Amniotic stem cell (primary cell): ENCODE results near the gene GGT6.

Experiments used
- DNase-seq: peaks from one replicate; lab custom pipeline; 2025; lab: John Stamatoyannopoulos, UW

GGT6 gene

DNA sequence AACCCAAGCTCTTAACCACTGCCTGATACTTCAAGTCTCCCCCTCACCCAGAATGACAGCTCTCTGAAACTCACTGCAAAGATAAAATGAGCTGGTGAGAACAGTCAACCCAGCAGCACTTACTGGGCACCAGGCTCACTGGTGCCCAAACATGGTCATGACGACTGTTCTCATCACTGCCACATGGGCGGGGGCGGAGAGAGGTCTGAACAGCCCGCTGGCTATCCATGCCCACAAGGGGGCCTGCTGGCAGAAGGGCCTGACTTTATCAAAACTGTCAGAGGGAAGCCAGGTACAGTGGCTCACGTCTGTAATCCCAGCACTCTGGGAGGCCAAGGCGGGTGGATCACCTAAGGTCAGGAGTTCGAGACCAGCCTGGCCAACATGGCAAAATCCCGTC lies 9.2 kb downstream of the GGT6 start:
- no peak for DNase-seq

DNA sequence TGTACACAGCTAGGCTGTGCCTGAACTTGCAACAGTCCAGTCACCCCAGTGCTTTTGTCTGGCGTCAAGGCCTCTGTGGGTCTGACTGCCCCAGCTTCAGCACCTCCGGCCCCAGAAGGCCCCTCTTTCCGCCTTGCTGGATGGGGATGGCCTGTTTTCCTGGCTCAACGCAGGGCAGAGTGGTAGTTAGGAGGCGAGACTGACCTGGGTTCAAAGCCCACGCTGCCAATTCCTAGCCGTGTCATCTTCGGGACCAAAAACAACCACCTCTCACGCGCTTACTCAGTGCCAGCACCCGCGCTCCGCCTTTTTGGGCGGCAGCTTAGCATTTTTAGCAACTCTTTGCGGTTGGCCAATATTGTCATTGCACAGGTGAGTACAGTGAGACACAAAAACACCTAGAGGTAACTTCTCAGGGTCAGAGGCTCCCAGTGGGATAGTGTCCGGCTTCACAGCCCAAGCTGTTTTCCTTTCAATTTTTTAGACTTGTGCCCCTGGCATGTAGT lies 9.8 kb downstream of the GGT6 start:
- no peak for DNase-seq

DNA sequence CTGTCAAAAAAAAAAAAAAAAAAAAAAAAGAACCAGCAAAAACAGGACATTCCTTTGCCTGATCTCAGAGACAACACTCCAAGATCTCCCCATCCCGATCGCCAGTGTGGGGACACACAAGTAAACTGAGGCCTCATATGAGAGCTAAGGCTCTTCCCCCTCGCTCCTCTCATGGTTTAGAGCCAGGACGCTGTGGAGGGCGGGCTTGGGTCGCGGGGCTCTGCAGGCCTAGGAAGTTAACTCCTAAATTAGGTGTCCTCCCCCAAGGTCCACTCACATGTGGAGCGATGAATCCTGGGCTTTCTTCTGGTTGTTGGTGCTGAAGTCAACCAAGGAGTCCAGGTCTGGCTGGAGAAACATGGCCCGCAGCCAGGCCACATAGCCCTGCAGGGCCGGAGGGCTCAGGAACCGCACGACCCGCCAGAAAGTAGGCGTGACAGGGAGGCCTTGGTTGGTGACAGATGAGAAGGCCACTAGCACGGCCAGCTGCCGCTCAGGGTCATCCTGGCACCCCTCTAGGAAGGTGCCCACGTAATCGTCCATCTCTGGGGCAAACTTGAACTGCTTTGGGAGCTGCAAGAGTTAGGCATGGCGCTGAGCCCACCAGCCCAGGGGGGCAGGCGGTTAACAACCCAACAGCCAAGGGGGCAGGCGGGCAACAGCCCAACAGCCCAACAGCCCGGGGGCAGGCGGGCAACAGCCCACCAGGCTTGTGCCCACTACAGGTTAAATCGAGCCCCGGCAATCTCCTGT lies 10.4 kb downstream of the GGT6 start:
- no peak for DNase-seq

DNA sequence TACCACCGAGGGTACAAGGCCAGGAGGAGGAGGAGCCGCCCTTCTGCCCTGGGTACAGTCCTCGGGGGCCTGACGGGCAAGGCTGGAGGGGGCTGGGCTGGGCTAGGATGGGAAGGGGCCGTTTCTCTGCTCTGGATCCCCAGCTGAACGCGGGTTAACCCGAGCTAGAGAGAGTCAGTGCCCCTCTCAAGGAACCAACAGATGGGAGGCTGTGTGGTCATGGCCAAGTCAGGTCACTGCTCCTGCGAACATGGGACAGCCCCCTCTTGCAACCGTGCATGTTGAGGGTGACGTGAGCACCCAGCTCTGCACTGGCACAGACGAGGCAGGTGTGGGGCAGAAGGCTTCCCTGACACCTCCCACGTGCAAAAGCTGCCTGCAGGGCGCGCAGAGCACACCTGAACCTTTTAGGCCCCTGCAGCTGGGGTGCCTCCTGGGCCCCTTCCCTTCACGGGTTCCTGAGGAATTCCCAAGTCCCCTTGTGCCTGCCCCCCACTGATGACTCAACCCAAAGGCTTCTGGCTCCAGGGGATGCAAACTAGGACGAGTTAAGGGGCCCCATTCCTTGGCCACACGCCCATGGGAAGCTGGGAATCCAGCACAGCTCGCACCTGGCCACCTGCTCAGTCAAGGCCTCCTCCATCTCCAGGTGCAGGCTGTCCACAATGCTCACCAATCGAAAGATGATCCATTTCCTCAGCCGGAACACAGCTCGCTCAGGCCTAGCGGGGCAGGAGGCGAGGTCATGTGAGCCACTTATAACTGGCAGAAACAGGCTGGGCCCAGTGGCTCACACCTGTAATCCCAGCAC lies 11.5 kb downstream of the GGT6 start:
- DNase-seq = no peak

DNA sequence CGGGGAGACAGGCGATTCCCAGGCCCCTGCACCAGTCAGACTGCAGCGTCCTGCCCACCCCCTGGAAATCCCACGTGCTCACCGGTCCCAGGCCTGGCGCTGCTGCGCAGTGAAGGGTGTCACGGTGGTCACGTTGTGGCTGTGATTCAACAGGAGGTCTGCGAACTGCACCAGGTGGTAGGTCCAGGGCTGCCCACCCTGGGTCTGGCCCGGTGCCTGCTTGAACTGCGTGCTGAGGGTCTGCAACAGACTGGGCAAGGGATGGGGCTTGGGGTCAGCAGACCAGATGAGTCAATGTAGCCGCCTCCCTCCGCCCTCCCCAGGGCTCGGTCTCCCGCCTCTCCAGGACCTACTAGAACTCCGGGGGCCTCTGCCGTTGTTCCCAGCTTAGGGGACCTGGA lies 12.3 kb downstream of the GGT6 start:
- no peak for DNase-seq

DNA sequence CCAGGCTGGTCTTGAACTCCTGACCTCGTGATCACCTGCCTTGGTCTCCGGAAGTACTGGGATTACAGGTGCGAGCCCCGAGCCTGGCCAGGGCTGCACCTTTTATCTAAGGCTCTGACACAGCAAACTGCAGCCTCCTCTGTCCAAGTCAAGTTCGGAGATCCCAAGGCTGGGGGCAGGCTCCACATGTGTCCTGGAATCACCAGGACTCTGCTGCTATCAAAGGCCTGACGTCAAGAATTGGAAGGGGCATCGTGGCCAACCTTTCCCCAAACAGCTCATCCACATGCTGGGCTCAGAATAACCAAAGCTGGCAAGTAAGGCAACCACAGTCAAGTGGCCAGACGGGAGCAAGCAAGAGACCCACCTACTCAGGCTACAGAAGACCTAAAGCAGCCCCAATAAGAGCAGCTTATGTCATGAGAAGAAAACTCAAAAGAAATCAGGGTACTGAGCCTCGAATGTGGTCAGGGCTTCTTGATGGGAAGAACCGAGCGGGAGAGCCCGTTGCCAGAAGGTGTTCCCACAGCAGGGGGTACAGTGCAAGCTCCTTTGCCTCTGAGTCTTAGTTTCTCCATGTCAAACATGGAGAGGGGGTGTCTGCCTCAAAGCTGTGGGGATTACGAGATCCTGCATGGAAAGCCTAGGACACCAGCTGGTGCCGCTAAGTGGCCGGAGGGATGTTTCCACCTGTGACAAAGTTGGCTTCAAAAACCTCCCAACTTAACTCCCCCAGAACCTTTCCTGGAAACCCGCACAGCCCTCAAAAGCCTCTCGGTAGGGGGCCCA lies 13.1 kb downstream of the GGT6 start:
- no peak for DNase-seq

DNA sequence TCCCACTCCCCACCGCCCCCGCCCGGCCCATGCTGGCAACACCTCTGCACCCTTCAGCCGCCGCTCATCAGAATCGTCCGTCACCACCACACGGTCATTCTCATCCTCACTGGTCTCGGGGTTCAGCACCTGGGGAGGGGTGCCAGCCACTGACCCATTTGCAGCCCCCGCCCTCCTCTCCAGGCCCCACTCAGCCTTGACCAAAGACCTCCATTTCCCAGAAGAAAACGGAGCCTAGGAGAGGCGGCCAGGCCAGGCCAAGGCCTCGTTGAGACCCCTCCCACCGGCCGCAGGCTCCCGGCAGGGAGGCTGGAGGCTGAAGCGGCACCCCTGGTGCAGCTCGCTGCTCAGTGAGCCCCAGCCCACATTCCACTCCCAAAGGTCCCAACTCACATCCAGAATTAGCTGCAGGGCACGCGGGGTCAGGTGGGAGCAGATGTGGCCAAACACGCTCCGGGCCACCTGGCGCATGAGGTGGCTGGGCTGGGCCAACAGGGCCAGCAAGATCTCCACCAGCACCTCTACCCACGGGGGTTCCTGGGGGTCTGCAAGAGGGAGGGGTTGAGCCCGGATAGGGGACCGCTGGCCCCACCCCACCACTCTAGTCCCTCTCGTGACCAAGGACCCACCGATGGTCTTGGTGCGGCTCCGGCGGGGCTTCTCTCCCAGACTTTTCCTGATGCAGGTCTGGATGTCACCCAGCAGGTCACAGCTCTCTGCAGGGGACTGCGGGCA lies 15.0 kb downstream of the GGT6 start:
- DNase-seq = no peak

DNA sequence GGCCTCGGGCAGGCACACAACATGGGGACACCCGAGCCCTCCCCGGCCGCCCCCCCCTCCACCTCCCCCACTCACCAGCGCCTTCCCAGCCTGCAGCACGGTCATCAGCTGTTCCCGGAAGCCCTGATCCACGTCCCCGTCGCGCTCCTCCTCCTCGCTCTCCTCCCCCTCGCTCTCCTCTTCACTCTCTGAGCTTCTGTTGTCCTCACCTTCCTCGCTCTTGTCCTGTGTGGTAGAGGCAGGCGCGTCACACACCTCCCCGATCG lies 15.5 kb downstream of the GGT6 start:
- DNase-seq = no peak

DNA sequence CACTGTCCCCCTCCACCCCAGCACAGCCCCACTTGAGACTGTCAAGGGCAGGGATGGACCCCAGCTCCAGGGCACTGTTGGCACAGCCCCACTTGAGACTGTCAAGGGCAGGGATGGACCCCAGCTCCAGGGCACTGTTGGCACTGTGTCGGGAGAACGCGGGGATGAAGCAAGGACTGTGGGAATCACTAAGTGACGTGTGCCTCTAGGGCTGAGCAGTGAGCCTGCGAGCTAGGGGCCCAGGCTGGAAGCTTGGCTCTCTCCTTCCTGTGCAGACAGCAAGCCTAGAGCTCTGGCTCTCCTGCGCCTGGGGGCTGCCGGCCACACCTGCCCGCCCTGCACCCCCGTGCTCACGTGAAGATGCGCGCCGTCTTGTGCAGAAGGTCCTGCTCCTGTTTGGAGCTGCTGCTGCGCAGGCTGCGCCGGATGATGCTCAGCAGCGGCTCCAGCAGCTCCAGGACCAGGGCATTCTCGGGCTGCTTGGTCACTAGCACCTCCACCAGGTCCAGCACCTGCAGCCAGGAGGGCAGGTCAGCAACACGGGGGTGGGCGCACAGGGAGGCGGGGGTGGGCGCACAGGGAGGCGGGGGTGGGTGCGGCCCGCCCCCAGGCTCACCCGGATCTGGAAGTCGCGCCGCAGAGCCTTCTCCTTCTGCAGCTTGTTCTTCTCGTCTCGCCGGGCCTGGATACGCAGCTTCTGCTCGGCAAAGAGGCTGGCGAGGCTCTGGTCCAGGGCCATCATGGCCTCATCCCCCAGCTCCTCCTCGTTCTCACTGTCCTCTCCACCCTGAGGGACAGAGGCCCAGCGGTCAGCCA lies 16.0 kb downstream of the GGT6 start:
- DNase-seq = no peak

DNA sequence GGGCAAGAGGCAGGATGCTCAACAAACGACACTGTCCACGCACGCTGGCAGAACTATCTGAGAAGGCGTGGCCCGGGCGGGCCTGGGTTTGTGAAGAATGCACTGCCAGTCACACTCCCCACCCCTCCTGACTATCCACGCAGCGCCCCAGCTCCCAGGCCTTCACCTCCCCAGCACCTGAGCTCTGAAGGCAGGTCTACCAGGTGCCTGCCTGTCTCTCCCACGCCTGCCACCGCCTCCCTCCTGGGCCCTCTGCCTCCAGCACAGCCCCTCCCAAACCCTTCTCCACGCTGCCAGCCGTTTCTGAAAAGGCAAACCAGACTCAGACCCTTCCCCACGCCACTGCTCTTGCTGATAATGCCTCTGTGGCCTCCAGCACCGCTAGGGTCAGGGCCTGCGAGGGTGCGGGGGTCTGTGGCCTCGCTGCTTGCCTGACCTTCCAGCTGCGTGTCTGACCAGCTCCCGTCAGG lies 16.8 kb downstream of the GGT6 start:
- no peak for DNase-seq

DNA sequence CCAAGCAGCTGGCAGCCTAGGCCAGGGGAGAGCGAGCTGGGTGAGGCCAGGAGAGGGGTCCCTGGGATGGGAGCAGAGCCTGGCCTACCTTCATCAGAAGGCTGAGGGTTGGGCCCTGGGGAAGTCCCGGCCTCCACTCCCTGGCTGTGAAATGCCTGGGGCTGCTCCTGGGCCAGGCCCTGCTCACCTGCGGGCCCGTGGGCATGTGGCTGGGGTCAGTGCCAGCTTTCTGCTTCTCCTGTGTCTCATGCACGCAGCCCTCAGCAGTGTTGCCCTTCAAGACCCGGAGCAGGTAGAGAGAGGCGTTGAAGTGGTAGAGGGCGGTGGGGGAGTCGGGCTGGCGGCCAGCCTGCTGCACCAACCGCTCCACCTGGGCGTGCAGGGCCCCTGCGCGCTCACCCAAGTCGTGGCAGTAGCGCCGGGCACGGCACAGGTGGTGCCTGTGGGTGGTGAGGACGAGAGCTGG lies 17.6 kb downstream of the GGT6 start:
- no peak for DNase-seq

DNA sequence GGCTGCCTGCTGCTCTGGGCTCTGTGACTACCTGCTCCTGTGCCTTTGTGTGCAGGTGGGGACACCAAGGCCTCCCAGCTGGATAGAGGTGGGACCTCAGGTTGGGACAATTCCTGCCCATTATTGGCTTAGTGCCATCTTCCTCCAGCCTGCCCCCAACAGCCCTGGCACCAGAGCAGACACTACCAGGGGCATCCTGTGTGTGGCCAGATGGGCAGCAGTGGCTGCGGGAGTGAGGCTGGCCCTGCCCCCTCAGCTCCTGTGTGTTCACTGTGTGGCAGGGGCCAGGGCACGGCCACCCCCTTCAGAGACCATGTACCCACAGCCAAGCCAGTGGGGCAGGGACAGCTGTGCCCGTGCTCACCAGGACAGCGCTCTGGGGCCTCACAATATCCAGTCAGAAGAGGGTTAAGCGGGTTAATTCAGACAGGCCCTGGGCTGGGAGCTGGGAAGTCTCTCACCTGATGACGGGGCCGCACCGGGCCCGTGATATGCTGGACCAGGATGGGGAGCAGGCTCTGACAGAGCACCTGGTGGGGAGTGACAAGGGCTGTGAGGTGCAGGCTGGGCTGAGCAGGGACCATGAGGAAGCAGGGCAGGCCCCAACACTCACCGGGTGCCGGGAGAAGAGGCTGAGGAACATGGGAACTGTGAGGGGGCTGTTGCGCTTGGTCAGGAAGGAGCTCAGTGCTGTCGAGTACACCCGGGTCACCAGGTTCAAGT lies 18.2 kb downstream of the GGT6 start:
- DNase-seq = no peak

DNA sequence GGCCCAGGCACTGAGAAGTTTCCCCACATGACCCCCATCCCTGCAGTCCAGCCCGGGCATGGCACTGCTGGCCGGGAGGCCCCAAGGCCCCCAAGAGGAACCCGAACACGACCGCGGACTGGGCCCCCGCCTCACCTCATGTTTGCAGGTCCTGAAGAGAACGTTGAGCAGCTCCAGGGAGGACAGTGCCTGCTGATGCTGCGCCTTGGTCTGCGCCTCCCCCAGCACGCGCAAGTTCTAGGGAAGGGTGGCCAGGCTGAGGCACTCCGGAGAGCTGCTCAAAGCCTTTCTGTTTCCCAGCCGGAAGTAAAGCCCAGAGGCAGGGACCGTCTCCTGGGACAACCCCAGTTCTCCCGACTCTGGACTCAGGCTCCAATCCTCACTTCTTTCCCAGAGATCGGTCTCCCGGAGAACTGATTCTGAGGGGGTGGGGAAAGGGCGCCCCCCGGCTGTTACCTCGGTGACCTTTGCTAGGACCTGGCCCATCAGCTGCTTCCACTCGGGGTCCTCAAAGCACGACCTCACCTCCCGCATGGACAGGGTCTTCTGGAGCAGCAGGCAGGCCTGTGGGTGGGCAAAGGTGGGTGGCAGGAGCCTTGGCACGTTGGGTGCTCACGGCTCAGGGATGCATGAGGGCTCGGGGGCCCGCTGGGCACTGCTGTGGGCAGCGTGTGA lies 18.9 kb downstream of the GGT6 start:
- DNase-seq = no peak

DNA sequence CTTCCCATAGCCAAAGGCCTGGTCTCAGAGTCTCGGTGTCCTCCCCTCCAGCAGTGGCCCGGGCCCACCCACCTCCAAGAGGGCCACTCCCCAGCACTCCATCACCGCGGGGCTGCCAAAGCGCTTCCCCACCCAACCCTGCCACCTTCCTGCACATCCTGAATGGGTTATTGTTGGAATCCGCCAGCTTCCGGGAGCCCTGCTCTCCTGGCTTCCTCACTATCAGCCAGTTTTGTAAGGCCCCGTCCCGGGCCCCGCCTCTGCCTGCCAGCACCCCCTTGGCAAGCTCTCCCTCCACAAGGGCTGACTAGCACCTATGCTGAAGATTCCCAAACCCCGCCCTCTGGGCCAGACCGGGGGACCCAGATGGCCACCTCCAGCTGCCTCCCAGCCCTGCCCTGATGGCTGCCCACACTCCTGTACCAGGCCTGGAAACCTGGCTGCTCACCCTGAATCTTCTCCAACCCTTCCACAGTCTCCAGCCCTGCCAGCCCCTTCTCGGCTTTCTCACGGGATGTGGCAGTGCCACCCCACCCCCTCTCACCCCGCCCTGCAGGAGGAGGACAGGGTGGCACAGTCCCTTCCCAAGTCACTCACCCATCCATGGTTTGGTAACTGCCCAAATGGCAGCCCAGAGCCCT lies 19.6 kb downstream of the GGT6 start:
- no peak for DNase-seq

DNA sequence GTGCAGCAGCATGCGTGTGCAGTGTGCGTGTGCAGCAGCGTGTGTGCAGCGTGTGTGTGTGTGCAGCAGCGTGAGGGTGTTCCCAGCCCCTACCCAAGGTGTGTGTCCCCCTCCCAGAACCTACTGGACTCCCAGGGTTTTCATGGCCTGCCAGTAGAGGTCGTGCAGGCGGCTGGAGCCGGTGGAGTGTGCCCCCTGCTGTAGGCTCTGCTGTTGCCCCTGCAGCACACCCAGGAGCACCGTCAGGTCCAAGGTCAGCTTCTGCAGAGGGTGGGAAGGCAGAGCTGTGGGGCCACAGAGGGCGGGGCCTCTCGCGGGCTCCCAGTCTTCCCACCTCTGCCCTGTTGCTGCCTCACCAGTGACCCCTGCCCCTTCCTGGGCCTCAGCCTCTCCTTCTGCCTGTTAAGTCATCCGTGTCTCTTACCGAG lies 20.1 kb downstream of the GGT6 start:
- DNase-seq = no peak

DNA sequence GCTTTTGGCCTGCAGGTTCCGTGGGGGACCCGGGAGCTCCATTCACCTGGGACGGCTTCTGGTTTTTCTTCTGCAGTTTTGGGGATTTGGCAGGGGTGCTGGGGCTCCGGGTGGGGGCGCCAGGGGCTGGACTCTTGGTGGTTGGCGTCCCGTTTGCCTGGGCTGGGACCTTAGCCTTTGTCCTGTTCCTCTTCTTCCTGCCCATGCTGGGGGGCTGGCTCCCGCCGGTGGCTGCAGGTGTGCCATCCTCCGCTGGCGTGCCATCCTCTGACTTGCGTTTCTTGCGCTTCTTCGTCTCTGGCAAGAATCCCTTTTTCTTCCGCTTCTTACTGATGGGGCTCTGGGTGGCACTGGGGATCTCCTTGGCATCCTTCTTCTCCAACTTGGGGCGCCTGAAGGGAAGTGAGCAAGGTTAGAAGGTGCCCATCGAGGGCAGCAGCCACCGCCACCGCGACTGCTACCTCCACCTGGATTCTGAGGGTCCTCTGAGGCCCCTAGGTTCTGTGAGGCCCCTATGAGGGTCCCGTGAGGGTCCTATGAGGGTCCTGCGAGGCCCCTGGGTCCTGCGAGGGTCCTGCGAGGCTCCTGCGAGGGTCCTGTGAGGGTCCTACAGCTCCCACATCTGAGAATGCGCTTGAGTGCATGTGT lies 20.7 kb downstream of the GGT6 start:
- no peak for DNase-seq

DNA sequence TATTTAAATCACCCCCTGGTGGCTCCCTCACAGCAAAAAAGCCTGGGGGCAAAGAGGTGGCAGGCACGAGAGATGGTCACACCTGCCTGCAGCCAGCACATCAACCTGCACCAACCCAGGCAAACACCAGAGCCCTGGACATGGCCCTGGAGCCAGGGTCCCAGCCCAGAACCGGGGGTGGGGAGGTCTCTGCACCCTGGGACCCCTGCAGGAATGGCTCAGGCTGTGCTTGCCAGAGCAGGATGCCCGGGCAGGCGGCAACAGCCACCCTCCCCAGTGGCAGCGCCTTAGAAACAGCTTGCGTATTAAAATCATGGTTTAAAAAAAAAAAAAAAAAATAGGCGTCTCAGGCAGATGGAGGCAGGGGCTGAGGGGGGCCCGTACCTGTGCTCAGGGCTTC lies 21.4 kb downstream of the GGT6 start:
- no peak for DNase-seq

DNA sequence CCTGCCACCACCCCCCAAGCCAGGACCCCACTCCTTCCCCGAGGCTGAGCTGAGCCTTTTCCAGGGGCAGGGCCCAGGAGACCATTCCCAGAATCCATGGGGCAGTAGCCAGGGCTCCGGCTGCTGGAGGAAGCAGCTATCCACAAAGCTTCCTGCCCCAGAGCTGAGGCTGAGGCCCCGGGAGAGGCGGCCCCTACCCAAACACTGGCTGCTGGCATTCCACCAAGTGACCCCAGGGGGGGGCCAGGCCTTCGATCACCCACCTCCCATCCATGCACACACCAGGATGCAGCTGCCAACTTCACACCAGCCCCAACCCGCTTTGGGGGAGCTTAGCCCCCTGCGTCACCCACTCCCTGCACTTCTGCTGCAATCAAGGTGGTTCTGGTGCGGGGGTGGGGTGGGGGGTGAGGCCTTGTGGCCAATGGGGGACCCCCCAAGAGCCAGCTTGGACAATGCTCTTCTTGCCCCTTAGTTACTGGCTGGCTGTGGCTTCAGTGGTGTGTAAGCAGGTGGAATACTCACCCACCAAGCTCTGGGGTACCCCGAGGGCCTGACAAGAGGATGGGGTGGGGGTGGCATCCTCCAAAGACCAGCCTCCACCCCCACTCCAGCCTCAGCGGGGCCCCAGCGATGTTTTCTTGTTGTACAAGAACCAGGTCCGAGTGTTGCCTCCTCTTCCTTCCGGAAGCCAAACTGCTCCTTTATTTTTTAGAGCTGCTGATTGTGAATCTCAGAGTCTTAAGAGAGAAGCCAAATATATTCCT lies 22.0 kb downstream of the GGT6 start:
- no peak for DNase-seq
